Hepatocyte (in vitro differentiated cells): ENCODE data around the gene DNAJC1.

Experiments used
- CTCF ChIP-seq: fragments of 200-600 bp; sonication (generic); IDR thresholded peaks from 2 replicates; pipeline ENCODE4 v1.5.1; 2016; ENCODE audit warnings: antibody characterized with exemption, mild to moderate bottlenecking; ENCODE audit not compliant: poor library complexity
- EZH2 ChIP-seq: fragments of 200-600 bp; sonication (generic); IDR thresholded peaks from 2 replicates; pipeline ENCODE4 v1.6.1; 2016; ENCODE audit warnings: antibody characterized with exemption, mild to moderate bottlenecking, borderline replicate concordance
- EZH2phosphoT487 ChIP-seq: fragments of 200-600 bp; sonication (generic); IDR thresholded peaks from one replicate; pipeline ENCODE4 v1.6.1; 2018; ENCODE audit warnings: antibody characterized with exemption, mild to moderate bottlenecking, low read depth, moderate library complexity; ENCODE audit not compliant: unreplicated experiment, severe bottlenecking

- no peak for TF ChIP-seq CTCF
- TF ChIP-seq EZH2, result no peak
- TF ChIP-seq EZH2phosphoT487, result no peak
These were observed 260.7 kb downstream of the DNAJC1 start for GRCh38 chr10:21742740-21743412.
